GM18868 (cell line): ENCODE data around the gene TRAPPC11.

ENCODE experiments used
- ATAC-seq: cut with Tn5 transposase; IDR thresholded peaks from one replicate; pipeline ENCODE4 v1.9.1; 2021; ENCODE audit warnings: mild to moderate bottlenecking, moderate library complexity; ENCODE audit not compliant: unreplicated experiment

The TRAPPC11 gene

GRCh38 chr4:183636923-183637322 lies 22.2 kb upstream of the TRAPPC11 start:
- ATAC-seq, result no peak

- ATAC-seq, result no peak
Measured at GRCh38 chr4:183637461-183637860, 21.6 kb upstream of the TRAPPC11 start.

GRCh38 chr4:183638436-183638835 lies 20.7 kb upstream of the TRAPPC11 start:
- no peak for ATAC-seq

- no peak for ATAC-seq
Measured at GRCh38 chr4:183639291-183639690, 19.8 kb upstream of the TRAPPC11 start.

GRCh38 chr4:183645326-183645725 lies 13.8 kb upstream of the TRAPPC11 start:
- ATAC-seq, result no peak

- no peak for ATAC-seq
Measured at GRCh38 chr4:183657564-183657963, 1.5 kb upstream of the TRAPPC11 start.

- peak; percentile 29 for ATAC-seq
Measured at GRCh38 chr4:183658362-183659028, 598 bp upstream of the TRAPPC11 start.

- ATAC-seq, result no peak
Measured at GRCh38 chr4:183659872-183660242, 764 bp downstream of the TRAPPC11 start.

- ATAC-seq, result no peak
Measured at GRCh38 chr4:183666088-183666487, 7.0 kb downstream of the TRAPPC11 start.

- ATAC-seq, result no peak
Measured at GRCh38 chr4:183670251-183670650, 11.2 kb downstream of the TRAPPC11 start.

GRCh38 chr4:183670960-183671555 lies 12.0 kb downstream of the TRAPPC11 start:
- ATAC-seq, result no peak

- no peak for ATAC-seq
Measured at GRCh38 chr4:183674153-183674552, 15.1 kb downstream of the TRAPPC11 start.

- no peak for ATAC-seq
Measured at GRCh38 chr4:183675625-183676024, 16.5 kb downstream of the TRAPPC11 start.

- no peak for ATAC-seq
Measured at GRCh38 chr4:183681119-183681518, 22.0 kb downstream of the TRAPPC11 start.

- ATAC-seq, result no peak
Measured at GRCh38 chr4:183686461-183686860, 27.4 kb downstream of the TRAPPC11 start.

GRCh38 chr4:183688216-183688615 lies 29.1 kb downstream of the TRAPPC11 start:
- no peak for ATAC-seq

GRCh38 chr4:183691006-183691405 lies 31.9 kb downstream of the TRAPPC11 start:
- ATAC-seq, result no peak

- ATAC-seq, result no peak
Measured at GRCh38 chr4:183691897-183692296, 32.8 kb downstream of the TRAPPC11 start.

GRCh38 chr4:183698909-183699308 lies 39.8 kb downstream of the TRAPPC11 start:
- no peak for ATAC-seq

- ATAC-seq, result no peak
Measured at GRCh38 chr4:183700407-183700806, 41.3 kb downstream of the TRAPPC11 start.

- no peak for ATAC-seq
Measured at GRCh38 chr4:183702492-183702891, 43.4 kb downstream of the TRAPPC11 start.

- ATAC-seq, result no peak
Measured at GRCh38 chr4:183714626-183715025, 55.5 kb downstream of the TRAPPC11 start.

GRCh38 chr4:183716302-183716701 lies 57.2 kb downstream of the TRAPPC11 start:
- ATAC-seq, result no peak
